GM18907 (cell line): ENCODE measurements around the gene RPS6KL1.

Experiments used
- ATAC-seq: cut with Tn5 transposase; IDR thresholded peaks from one replicate; pipeline ENCODE4 v1.9.1; 2021; ENCODE audit warnings: mild to moderate bottlenecking, moderate library complexity; ENCODE audit not compliant: unreplicated experiment

RPS6KL1 gene, protein sequence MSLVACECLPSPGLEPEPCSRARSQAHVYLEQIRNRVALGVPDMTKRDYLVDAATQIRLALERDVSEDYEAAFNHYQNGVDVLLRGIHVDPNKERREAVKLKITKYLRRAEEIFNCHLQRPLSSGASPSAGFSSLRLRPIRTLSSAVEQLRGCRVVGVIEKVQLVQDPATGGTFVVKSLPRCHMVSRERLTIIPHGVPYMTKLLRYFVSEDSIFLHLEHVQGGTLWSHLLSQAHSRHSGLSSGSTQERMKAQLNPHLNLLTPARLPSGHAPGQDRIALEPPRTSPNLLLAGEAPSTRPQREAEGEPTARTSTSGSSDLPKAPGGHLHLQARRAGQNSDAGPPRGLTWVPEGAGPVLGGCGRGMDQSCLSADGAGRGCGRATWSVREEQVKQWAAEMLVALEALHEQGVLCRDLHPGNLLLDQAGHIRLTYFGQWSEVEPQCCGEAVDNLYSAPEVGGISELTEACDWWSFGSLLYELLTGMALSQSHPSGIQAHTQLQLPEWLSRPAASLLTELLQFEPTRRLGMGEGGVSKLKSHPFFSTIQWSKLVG

GRCh38 chr14:74922752-74923401, at the start of gene RPS6KL1:
TSS of gene RPS6KL1 (minus strand) at chr14:74923260. CDS start at chr14:74921541, 1,719 bp downstream.
- peak; percentile 83 for ATAC-seq

GRCh38 chr14:74968811-74969210, 45.8 kb upstream of the RPS6KL1 start:
- ATAC-seq, result no peak

DNA sequence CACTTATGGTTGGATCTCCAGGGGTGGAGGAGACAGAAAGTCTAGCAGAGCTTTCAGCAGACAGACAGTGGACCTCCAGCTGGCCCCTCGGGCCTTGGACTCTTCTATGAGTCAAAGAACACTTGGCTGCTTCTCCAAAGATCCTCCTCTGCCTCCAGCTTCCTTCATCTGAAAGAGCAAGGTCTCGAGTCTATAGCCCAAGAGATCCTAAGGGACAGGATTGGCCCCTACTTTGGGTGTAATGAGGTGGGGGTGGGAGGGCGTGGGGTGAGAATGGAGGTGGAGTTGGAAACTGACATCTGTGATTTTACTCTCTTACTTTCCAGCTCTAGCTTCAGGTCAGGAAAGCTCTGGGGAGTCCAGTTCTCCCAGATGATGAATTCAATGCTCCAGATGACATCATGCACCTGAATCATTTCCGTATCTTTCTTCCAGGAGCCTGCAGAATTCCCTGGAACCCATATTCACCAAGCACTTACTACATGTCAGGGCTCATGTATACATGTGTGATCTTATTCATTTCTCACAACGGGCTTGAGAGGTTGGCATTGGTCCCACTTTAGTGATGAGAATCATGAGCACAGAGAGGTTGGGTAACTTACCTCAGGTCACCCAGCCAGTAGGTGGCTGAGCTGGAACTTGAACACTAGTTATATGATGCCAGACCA, 42.6 kb upstream of the RPS6KL1 start:
- ATAC-seq, result no peak

DNA sequence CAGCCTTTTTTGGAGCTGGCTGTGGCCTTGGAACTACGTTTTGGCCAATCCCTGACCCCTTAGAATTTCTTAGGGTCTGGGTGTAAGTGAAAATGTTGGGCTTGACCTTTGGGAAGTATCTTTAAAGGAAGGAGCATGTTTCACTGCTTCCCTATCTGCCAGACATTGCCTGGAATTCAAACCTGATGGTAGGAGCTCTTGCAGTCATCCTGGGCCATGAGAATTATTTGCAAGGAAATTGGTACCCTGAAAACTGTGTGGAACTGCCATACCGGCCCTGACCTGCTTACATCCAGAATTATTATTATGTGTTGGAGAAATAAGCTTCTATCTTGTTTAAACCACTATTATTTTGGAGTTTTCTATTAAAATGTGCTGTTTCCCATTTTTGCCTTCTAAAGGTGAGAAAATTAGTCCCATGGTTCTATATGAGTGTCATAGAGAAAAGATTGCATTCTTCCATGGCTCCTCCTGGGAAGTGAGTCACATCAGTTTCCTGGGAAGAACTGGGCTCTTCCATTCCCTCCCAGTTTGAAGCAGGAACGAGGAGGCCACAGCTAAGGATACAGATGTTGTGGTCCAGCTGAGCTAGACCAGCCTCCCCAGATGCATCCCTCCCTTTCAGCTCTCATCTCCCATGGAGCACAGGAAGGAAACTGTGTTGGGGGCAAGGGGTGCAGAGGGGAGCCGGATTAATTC, 41.9 kb upstream of the RPS6KL1 start:
- ATAC-seq, result no peak

- no peak for ATAC-seq
These were observed 40.7 kb upstream of the RPS6KL1 start for GRCh38 chr14:74963705-74964271.

GRCh38 chr14:74963178-74963704, 40.2 kb upstream of the RPS6KL1 start:
- no peak for ATAC-seq

- no peak for ATAC-seq
These were observed 39.4 kb upstream of the RPS6KL1 start for GRCh38 chr14:74962493-74962892.

GRCh38 chr14:74962046-74962445, 39.0 kb upstream of the RPS6KL1 start:
- no peak for ATAC-seq

- ATAC-seq, result no peak
These were observed 38.3 kb upstream of the RPS6KL1 start for GRCh38 chr14:74961238-74961911.

- no peak for ATAC-seq
These were observed 37.7 kb upstream of the RPS6KL1 start for GRCh38 chr14:74960736-74961135.

GRCh38 chr14:74959596-74960180, 36.6 kb upstream of the RPS6KL1 start:
- ATAC-seq, result no peak

DNA sequence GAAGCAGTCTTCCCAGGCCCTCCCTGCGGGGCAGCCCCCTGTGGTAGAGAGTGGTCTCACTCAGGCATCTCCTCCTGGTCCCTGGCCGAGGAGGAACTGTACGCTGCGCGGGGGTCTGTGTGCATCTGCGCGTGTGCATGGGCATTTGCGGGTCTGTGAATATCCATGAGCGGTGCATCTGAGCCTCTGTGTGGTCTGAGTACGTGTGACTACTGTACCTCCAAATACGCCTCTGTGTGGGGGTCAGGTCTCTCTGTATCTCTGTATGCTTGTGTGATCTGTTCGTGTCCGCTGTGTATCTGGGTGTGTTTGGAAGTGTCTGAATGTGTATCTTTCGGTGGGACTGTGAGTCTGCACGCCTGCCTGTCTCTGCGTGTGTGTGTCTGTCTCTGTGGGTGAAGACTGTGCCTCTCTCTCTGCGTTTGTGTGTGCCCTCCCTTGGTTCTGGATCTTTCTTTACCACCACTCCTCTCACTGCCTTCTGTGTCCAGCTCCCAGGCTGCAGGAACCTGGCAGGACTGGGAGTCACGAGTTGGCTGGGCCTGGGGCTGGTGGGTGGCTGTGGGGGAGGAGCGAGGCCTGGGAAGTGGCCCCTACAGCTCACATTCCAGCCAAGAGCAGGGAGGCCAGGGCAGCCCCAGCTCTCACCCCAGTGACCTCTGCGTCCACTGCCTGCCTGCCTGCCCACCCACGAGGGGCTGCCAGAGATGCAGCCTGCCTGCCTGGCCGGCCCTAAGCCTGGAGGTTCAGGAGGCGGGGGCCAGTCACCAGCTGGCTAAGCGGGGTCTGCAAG, 33.4 kb upstream of the RPS6KL1 start:
- no peak for ATAC-seq

- ATAC-seq, result no peak
These were observed 32.9 kb upstream of the RPS6KL1 start for GRCh38 chr14:74956027-74956279.

GRCh38 chr14:74955229-74956026, 32.4 kb upstream of the RPS6KL1 start, which contains the start of gene PGF:
TSS of gene PGF (minus strand) at chr14:74955597. CDS start at chr14:74955242, 355 bp downstream.
- ATAC-seq, result no peak

DNA sequence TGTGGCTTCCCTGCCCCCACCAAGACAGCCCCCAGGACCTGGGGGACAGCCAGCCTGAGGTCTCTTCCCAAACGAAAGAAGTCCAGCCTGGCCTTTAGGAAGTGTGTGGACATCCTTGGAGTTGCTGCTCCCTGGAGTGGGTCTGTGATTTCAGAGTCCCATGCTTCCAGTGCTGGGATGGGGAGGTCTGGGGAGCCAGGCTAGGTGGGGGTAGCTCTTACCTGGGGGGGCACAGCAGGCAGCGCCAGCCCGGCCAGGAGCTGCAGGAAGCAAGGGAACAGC, 31.8 kb upstream of the RPS6KL1 start:
- ATAC-seq, result no peak

DNA sequence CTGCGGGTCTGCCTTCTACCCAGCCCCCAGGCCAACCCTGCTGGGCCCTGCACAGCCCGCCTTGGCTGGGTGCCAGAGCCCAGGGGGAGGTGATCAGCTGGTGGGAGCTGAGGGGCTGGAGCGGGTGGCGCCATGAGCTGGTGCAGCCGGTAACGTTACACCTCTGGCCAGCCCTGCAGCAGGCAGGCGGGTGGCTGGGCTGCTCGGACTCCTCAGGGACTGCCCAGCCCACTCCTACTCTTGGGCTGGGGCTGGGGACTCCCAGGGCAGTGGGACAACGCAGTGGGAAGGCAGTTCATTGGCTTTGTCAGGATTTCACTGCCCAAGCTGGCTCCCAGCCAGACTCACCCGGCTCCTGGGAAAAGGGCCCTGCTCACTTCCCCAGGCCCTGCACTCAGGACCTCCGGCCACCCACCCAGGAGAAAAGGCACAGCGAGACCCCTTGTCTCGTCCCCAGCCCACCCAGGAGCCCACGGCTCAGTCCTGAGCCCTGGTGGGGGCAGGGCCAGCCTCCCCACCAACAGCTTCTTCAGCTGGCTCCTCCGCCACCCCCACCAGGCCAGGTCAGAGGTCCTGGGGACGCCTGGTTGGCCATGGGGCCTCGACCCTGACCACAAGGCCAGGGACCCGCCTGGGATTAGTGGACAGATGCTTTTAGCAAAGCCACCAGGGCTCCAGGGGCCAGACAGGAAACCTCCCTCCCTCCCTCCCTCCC, 31.3 kb upstream of the RPS6KL1 start:
- ATAC-seq, result no peak

DNA sequence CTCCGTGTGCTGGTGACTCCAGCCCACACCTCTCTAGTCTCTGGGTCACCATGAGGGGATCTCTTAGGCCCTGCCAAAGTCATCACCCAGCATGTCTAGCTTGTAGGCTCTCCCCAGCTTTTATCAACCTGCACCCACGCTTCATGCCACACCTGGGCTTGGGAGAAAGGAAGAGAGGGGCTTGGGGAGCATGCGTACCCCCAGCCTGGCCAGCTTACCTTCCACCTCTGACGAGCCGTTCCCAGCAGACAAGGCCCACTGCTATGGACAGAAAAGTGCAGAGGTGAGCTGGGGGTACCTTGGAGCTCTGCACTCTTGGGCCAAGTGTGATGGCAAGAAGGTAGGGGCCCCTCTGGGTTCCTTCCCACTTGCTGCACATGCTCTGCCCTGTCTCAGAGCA, 30.6 kb upstream of the RPS6KL1 start:
- no peak for ATAC-seq
